Thyroid gland (tissue), 4 donors: ENCODE results near the gene KRTAP12-4. TPM values are rescaled to one million over a fixed set of nuclear protein-coding genes. Genes with fewer than 3 reads are reported as not detected.

ENCODE experiments used
- DNase-seq, 2 donors: peaks; one replicate each; pipeline ENCODE4 v3.0.0-alpha.2; 2019
- H3K27ac ChIP-seq, 3 donors: fragments of 200-600 bp; sonication (generic); 1 replicate in 2 of 3; 2 replicates in 1 of 3; pipeline ENCODE4 v1.5.1; 2016 to 2019; ENCODE audit warnings: mild to moderate bottlenecking in 1 of 3, moderate library complexity in 1 of 3
- H3K27me3 ChIP-seq: fragments of 200-600 bp; sonication (generic); one replicate; pipeline ENCODE4 v1.5.1; 2019
- H3K36me3 ChIP-seq, 2 donors: fragments of 200-600 bp; sonication (generic); one replicate each; pipeline ENCODE4 v1.5.1; 2016 to 2019
- H3K4me1 ChIP-seq, 2 donors: fragments of 200-600 bp; sonication (generic); one replicate each; pipeline ENCODE4 v1.5.1; 2017 to 2019
- H3K4me3 ChIP-seq, 3 donors: fragments of 200-600 bp; sonication (generic); replicated peaks in 1 of 3; 1 replicate in 2 of 3; 2 replicates in 1 of 3; pipeline ENCODE4 v1.5.1; 2016; ENCODE audit warnings: mild to moderate bottlenecking in 1 of 3
- H3K9me3 ChIP-seq: fragments of 200-600 bp; sonication (generic); one replicate; pipeline ENCODE4 v1.5.1; 2017
- CTCF ChIP-seq, 6 experiments: fragments of 200-600 bp in 3 of 6; fragments of 450-650 bp in 3 of 6; sonication (generic) in 3 of 6; IDR thresholded peaks; one replicate each; pipeline ENCODE4 v1.5.1; 2016 to 2019; ENCODE audit warnings: antibody characterized with exemption in 6 of 6, mild to moderate bottlenecking in 2 of 6, inconsistent platforms in 1 of 6, moderate library complexity in 1 of 6
- POLR2A ChIP-seq, 2 donors: fragments of 450-650 bp; IDR thresholded peaks; one replicate each; pipeline ENCODE4 v1.6.1; 2017; ENCODE audit warnings: antibody characterized with exemption in 2 of 2, mild to moderate bottlenecking in 2 of 2, moderate library complexity in 1 of 2
- WGBS, 2 donors: methylation state at CpG; one replicate each; pipeline ENCODE4 v1.1.5; 2017; 5-methylcytosine and 5-hydroxymethylcytosine counted together
- intact Hi-C: fragments of 100-400 bp; cut with DNase I; formaldehyde crosslinking; loops from one replicate; pipeline ENCODE4 v1.15.1; 2023
- total RNA-seq, 4 donors: library from RNA; depleted of rRNA; stranded (reverse); fragments of >200 nt; gene quantifications; one replicate each; pipeline ENCODE4 v1.2.3, GENCODE V29; 2016

KRTAP12-4 gene
- total RNA-seq, 4 donors from 2014 or later: not detected

- Histone ChIP-seq H3K4me3 (no peak overlapping the region), H3K9me3 (no peaks in the 10 kb centered on the region), H3K4me1 (no peaks in the 10 kb centered on the region), H3K27me3 (no peaks in the 10 kb centered on the region), H3K36me3 (no peaks in the 10 kb centered on the region), H3K27ac (no peak overlapping the region)
- TF ChIP-seq CTCF (IDR thresholded peaks at IDR 0.05) (no peak), POLR2A (IDR thresholded peaks at IDR 0.05) (no peak)
- intact Hi-C loops: no loop called here
- DNase-seq: no peak
- WGBS, 2 donors: 91 to 93% methylated on average over 28 of the region's 28 CpGs
These were observed 39.5 kb downstream of the KRTAP12-4 start for GRCh38 chr21:44614961-44615391.

- TF ChIP-seq CTCF (IDR thresholded peaks at IDR 0.05) (no peak), POLR2A (IDR thresholded peaks at IDR 0.05) (no peak)
- no peak for DNase-seq
- intact Hi-C loops: no loop called here
- Histone ChIP-seq H3K4me1 (no peaks in the 10 kb centered on the region), H3K27ac (no peak overlapping the region), H3K27me3 (no peaks in the 10 kb centered on the region), H3K4me3 (no peak overlapping the region), H3K36me3 (no peaks in the 10 kb centered on the region), H3K9me3 (no peaks in the 10 kb centered on the region)
- 81 to 86% methylated on average over 18 to 20 of the region's 20 CpGs for WGBS, 2 donors
These were observed 40.3 kb downstream of the KRTAP12-4 start for GRCh38 chr21:44614161-44614631.

- WGBS, 2 donors: 92 to 96% methylated on average over 12 to 20 of the region's 26 CpGs
- H3K4me1 ChIP-seq: no peaks in the 10 kb centered on the region
- H3K36me3 ChIP-seq: no peaks in the 10 kb centered on the region
- DNase-seq: no peak
- no peaks in the 10 kb centered on the region for H3K27me3 ChIP-seq
- no peak overlapping the region for H3K4me3 ChIP-seq
- no peak overlapping the region for H3K27ac ChIP-seq
- intact Hi-C loops: no loop called here
- H3K9me3 ChIP-seq: no peaks in the 10 kb centered on the region
- TF ChIP-seq CTCF (IDR thresholded peaks at IDR 0.05) (no peak), POLR2A (IDR thresholded peaks at IDR 0.05) (no peak)
These were observed 40.9 kb downstream of the KRTAP12-4 start for GRCh38 chr21:44613386-44614155.

GRCh38 chr21:44612669-44613229 is 41.7 kb downstream of the KRTAP12-4 start:
- Histone ChIP-seq H3K9me3 (no peaks in the 10 kb centered on the region), H3K4me1 (no peaks in the 10 kb centered on the region), H3K4me3 (no peak overlapping the region), H3K27ac (no peak overlapping the region), H3K36me3 (no peaks in the 10 kb centered on the region), H3K27me3 (no peaks in the 10 kb centered on the region)
- no peak for DNase-seq
- 86 to 89% methylated on average over 13 of the region's 13 CpGs for WGBS, 2 donors
- TF ChIP-seq POLR2A (IDR thresholded peaks at IDR 0.05): no peak
- TF ChIP-seq CTCF (IDR thresholded peaks at IDR 0.05): no peak
- intact Hi-C loops: no loop called here

- H3K4me3 ChIP-seq: no peak within 1 kb of the TSS
- WGBS, 2 donors: 82 to 92% methylated on average over 5 to 6 of the region's 8 CpGs
- H3K27ac ChIP-seq: no peak within 1 kb of the TSS
- no peaks in the 10 kb centered on the region for H3K27me3 ChIP-seq
- no peak for DNase-seq
- H3K36me3 ChIP-seq: no peaks in the 10 kb centered on the region
- intact Hi-C loops: no loop called here
- no peak for TF ChIP-seq CTCF (IDR thresholded peaks at IDR 0.05)
- TF ChIP-seq POLR2A (IDR thresholded peaks at IDR 0.05): no peak
- H3K9me3 ChIP-seq: no peaks in the 10 kb centered on the region
- H3K4me1 ChIP-seq: no peaks in the 10 kb centered on the region
These were observed 42.4 kb downstream of the KRTAP12-4 start, which contains the start of gene KRTAP10-8 for GRCh38 chr21:44612029-44612486. TSS of gene KRTAP10-8 (plus strand) at chr21:44612079. CDS start at chr21:44612101, 22 bp downstream.
